HG02840 (cell line): ENCODE measurements around the gene RNF4.
A peak's percentile ranks its signal among the peaks of the same experiment; 100 is the strongest.
"Not testable (repeated sequence)": the region's sequence is repeated elsewhere in the genome, so short reads cannot be mapped to it uniquely, and the experiment has no call there.

Experiments
- ATAC-seq: cut with Tn5 transposase; IDR thresholded peaks from one replicate; pipeline ENCODE4 v1.9.1; 2021; ENCODE audit warnings: mild to moderate bottlenecking, moderate library complexity, moderate number of reproducible peaks; ENCODE audit not compliant: unreplicated experiment, low FRiP score

RNF4 gene

GRCh38 chr4:2484185-2484584 lies 15.3 kb downstream of the RNF4 start:
- no peak for ATAC-seq

DNA sequence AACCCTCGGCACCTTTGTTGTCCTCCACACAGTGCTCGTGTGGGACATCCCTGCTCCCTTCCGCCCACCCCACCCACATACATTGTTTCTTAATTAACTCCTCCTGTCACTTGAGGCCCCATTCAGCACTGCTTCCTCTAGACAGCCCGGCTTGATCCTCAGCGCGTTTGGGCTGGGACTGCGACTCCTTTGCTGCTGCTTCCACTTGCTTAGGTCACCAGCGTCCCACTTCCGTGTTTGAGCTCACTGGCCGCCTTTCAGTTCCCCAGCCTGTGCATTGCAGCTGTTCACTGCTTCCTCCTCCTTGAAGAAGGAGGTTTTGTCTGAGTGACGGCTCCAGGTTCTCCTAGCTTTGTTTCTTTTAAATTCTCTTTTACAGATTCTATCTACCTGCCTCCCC lies 16.1 kb downstream of the RNF4 start:
- no peak for ATAC-seq

- no peak for ATAC-seq
Observed at GRCh38 chr4:2485956-2486355, 17.1 kb downstream of the RNF4 start.

DNA sequence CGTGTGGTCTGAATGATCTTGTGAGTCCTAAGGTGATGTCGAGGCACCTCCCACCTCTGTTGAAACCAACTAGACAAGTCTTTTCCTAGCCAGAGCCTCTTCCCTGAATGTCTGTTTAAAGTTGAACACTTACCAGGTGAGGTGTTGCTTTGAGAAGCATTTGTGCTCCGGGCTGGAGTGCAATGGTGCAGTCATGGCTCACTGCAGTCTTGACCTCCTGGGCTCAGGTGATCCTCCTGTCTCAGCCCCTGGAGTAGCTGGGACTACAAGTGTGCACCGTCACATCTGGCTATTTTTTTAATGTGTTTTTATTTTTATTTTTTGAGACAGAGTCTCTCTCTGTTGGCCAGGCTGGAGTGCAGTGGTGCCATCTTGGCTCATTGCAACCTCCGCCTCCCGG lies 18.1 kb downstream of the RNF4 start:
- no peak for ATAC-seq

GRCh38 chr4:2487632-2488031 lies 18.7 kb downstream of the RNF4 start:
- no peak for ATAC-seq

DNA sequence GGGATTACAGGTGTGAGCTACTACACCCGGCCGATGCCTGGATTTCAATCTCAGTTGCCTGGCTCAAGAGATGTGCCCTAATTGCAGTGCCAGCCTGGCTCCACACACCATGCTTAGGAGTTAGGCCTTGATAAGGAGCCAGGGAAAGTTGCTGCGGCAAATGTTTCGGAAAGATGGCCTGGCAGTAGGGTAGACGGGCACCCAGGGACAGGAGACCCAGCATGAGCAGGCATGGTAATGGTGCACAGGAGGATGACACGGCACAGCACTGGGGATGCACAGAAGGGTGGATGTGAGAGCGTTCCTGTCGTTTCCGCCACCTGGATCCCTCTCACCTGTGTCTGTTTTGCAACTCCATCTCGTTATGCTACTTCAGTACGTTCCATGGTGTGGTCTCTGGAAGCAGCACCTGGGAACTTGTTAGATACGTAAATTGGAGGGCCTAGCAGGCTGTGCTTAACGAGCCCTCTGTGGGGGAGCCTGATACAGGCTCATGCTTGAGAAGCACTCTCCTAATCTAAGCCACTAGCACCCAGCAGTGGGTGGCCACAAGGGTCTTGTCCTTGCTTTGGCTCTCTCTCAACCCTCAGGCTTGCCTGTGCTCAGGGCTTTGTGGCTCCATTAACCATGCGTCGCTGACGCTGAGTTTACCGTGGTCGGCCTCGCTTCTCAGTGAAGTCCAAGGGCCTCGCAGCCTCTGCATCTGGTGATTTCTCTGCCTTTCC lies 20.3 kb downstream of the RNF4 start:
- ATAC-seq = no peak

- no peak for ATAC-seq
Observed at GRCh38 chr4:2489841-2490552, 21.1 kb downstream of the RNF4 start.

DNA sequence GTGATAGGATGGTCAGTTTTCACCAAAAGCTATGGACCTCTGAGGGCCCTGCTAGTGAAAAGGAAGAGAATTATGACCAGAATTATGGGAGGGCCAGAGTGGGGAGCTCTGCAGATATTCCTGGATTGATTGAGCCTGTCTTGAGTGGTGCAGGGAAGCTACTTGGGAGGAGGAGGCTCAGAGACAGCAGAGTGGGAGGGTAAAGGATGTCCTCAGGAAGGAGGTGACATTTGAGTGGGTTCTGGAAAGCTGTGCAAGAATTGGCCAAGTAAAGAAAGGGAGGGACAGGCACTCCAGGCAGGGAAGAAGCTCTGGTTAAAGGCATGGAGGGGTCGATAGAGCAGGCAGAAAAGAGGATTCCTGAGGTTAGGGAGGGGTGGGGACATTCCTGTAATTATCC lies 24.1 kb downstream of the RNF4 start:
- ATAC-seq = no peak

GRCh38 chr4:2494992-2495391 lies 26.1 kb downstream of the RNF4 start:
- ATAC-seq = no peak

GRCh38 chr4:2497324-2497723 lies 28.4 kb downstream of the RNF4 start:
- no peak for ATAC-seq

DNA sequence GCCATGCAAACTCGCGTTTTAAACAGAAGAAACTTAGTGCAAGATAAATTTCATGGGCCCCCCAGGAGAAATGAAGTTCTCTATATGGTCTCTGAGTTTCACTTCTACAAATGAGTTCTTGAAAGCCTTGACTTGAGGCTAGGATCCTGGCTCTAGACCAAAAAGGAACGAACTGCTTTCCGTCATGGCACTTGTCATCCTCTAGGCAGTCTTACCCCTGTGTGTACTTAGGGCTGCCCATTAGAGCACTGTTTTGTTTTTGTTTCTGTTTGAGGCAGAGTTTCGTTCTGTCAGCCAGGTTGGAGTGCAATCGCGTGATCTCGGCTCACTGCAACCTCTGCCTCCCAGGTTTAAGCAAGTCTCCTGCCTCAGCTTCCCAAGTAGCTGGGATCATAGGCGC lies 29.0 kb downstream of the RNF4 start:
- ATAC-seq = peak; percentile 60

GRCh38 chr4:2500547-2500946 lies 31.6 kb downstream of the RNF4 start:
- ATAC-seq = no peak

- ATAC-seq = no peak
Observed at GRCh38 chr4:2501034-2501594, 32.2 kb downstream of the RNF4 start.

DNA sequence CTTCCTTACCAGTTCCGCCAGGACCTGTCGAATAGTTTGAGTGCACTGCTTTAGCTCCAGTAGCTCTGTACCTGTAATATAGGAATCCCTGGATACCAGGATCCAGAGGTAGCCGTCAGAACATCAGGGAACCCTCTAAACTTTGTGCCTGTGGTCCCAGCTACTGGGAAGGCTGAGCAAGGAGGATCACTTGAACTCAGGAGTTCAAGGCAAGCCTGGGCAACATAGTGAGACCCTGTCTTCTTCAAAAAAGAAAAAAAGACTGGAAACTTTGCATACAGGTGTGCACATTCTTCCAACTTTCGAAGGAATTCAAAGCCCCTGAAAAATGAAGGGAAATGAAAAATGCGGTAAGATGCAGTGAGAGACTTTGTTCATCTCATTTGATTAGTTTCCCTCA lies 34.9 kb downstream of the RNF4 start:
- no peak for ATAC-seq

DNA sequence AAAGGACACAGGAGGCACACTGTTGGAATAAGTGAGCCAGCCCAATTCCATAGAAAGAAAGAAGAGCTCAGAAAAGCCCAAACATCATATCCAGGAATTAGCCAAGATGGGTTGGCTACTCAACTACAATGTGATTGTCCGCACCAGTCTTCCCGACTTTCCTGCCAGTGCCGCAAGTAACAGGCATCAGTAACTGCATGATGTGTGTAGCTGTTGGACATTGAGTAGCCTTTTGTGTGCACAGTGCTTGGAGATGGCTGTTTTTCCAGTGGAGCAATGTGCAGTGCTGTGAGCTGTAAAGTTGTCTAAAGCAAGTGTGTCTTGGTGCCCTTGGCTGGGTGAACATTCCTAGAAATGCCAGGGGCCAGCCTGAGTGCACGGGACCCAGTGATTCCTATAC lies 38.4 kb downstream of the RNF4 start:
- ATAC-seq = no peak

GRCh38 chr4:2507855-2508254 lies 38.9 kb downstream of the RNF4 start:
- ATAC-seq = no peak

DNA sequence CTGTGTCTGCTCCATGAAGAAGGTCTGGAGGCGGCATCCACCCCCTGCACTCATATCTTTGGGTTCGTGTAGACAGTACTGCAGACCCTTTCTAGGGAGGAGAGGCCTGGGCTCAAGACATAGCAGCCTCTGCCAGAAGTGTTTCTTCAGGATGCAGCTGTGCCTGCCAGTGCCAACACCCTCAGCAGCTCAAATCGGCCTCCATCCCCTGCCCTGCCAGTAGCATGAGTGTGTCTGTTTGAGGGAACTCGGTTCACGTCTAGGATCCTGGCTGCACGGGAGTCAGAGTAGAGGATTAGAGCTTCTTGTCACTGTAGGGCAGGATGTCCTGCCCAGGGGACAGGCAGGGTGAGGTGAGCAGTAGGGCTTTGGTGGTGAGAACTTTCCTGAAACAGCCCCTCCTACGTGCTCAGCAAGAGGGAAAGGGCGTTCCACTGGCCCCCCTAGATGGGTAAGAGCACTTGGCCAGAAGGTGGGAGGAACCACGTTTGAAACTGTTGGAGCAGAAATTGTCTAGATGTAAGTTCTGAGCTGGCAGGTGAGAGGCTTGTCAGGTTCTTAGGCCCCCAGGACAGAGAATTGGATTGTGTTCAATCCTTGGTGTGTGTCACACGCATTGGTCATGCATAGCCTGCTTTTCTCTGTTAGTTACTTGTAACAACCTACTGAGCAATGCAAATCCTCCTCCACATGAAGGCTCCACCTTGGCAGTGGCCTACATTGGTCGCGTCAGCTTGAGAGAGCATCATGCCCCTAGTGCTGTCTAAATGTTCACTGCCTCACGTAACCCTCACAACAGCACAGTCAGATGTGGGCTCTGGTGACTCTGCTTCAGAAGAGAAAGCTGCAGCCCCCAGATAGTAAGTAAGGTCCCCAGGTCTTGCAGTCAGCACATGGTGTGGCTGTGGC lies 41.7 kb downstream of the RNF4 start:
- ATAC-seq = no peak

GRCh38 chr4:2511645-2512131 lies 42.8 kb downstream of the RNF4 start:
- no peak for ATAC-seq

DNA sequence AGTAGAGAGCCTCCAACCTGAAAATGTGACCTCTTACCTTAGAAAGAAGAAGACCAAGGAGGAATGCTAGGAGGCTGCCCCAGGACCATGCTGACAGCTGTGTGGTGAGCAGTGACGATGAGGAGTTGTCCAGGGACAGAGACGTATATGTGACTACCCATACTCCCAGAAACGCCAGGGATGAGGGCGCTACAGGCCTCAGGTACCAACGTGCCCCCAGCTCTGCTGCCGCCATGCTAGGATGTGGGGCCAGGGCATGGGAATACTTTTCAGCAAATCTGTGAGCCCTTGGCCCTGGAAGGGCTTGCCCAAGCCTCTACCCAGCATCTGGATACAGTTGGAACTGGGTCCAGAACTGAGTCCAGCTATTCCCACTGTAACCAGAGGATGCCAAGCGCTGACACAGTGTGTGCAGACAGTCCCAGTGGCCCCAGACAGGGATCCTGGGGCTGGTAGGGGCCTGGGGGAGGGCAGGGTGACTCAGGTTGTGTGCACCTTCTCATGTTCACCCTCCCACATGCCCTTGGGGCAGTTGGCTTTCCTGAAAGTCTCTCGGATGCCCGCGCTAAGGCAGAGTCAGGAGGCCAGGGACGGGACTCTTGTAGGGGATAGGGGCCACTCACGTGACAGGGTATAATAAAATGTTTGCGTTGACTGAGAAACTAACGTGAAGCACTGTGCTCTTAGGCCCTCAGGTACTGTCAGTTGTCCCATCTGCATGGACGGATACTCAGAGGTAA lies 43.7 kb downstream of the RNF4 start:
- ATAC-seq = no peak

DNA sequence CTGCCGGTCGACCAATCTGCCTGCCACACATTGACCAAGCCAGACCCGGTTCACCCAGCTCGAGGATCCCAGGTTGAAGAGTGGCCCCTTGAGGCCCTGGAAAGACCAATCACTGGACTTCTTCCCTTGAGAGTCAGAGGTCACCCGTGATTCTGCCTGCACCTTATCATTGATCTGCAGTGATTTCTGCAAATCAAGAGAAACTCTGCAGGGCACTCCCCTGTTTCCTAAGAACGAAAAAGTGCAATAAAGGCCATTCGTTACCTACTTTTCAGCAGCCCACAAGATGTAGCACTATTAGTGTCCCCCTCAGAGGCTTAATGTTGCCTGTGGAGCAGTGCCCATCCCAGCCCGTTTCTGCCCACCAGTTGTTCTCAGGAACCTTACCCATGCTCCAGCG lies 45.3 kb downstream of the RNF4 start:
- not testable (repeated sequence) for ATAC-seq
